NCI-H526 treated with DMSO at 0.1 percent for 48 hours (cell line): ENCODE measurements around the gene BTBD9.
"Not testable (repeated sequence)": the region's sequence is repeated elsewhere in the genome, so short reads cannot be mapped to it uniquely, and the experiment has no call there.

Source experiments
- DNase-seq: peaks from one replicate; lab custom pipeline; 2025; lab: John Stamatoyannopoulos, UW

BTBD9 gene

DNA sequence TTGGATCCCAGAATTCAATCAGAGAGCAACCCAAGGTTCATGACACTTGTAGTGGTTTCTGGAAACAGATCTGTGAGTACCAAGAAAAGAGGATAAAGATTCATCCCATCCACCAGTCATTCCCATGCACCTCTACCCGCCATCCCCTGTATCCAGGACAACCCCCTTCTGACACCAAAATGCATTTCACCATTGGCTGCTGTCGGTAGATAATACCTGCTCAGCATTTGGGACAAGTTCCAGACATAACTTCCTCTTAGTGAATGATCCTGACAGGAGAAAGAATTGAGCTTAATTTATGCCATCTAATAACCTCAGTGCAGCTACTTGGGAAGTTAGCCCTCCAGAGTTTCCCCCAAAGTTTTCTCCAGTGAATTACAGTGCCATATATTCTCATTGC is 491.1 kb downstream of the BTBD9 start:
- DNase-seq: no peak

DNA sequence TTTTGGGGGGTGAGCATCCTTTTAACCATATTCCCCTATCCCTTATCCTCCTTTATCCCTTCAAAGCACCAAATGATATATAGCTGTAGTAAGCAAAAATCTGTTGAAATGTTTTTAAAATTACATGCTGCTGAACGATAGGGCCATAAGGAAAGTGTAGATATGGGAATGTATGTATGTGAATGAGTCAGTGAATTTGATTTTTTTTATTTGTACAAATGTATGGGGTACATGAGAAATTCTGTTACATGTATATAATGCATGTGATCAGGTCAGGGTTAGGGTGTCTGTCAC is 493.0 kb downstream of the BTBD9 start:
- DNase-seq: no peak

- no peak for DNase-seq
Observed at GRCh38 chr6:38146021-38146733, 493.6 kb downstream of the BTBD9 start.

DNA sequence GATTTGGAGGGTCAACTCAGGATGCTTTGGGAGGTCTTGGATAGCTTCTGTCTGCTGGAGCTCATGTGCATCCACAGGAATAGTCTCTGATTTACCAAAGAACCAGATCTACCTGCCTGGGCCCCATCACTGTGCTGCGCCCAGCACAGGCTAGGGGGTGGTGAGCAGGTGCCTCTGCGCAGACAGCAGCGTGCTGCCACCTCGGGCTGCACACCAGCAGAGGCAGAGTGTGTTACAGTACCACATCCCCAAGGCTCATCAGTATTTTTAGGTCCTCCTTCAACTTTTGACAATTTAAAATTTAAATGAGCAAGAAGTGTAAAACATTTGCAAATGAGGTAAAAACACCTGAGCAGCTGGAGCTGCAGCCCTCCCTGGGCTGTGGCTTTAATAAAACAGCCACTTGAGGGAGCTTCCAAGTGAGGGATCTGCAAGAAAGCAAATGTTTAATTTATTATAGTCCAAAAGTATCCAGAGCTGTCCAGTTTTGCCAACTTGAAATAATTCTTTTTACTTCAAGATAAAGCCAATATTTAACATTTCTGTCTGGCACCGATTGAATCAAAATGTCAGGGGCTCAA is 495.3 kb downstream of the BTBD9 start:
- peak; percentile 39 for DNase-seq

GRCh38 chr6:38143191-38144150 is 496.3 kb downstream of the BTBD9 start:
- DNase-seq: peak; percentile 94

GRCh38 chr6:38142178-38142902 is 497.4 kb downstream of the BTBD9 start:
- DNase-seq: no peak

DNA sequence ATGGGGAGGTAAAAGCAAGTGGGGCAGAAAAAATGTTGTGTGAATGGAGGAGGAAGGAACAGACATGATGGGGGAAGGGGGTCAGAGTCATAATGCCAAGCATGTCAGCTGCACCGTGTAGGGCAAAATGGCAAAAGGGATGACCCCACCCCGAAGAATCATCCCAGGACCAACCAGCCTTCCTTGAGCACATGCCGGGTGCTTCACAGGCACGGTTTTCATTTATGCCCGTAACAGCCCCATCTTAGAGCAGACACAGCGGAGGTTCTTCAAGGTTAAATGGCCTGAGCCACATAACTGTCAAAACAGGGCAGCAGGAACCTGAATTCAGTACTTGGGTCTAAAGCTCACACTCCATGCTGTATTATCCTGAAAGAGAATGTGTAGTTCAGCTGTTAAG is 498.0 kb downstream of the BTBD9 start:
- no peak for DNase-seq

- no peak for DNase-seq
Observed at GRCh38 chr6:38141085-38141484, 498.6 kb downstream of the BTBD9 start.

GRCh38 chr6:38138374-38138773 is 501.4 kb downstream of the BTBD9 start:
- no peak for DNase-seq

DNA sequence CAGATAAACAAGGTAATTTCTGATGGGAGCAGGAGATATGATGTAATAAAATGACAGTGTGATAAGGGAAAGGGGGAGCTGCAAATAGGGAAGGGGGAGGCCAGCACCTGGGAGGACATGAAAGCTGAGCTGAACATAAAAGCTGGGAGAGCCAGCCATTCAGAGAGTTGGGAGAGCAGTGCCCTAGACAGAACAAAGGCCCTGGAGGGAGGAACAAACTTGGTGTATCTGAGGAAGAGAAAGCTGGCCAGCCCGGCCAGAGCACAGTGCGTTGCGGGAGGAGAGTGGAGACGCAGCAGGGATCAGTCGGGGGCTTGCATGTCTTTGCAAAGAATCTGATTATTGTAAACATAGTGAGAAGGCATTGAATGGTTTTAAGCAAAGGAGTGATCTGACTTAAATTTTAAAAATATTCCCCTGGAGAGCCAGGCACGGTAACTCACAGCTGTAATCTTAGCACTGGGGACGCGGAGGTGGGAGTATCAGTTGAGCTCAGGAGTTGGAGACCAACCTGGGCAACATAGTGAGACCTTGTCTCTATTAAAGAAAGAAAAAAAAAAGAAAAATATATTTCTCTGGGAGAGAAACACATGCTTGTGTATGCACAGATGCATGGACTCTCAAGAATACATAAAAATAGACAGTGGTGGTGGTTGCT is 502.0 kb downstream of the BTBD9 start:
- DNase-seq: no peak

DNA sequence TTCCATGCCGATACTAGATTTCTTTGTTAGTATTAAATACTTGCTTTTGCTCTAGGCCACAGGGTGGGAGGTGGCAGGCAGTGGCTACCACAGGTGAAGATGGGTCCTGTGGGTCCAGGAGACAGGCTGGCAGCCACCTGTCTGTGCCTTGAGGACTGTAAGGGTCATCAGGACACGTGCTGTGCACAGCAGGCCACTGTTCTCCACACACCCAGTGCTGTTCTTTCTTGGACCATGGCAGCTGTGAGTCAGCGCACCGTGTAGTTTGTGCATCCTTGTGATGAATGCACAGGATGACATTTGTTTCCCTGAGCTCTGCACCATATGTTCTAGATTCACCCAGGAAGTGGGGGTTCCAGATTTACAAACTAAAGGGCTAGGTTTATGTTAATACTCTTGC is 503.2 kb downstream of the BTBD9 start:
- DNase-seq: no peak

GRCh38 chr6:38134704-38135088 is 505.0 kb downstream of the BTBD9 start:
- DNase-seq: no peak

DNA sequence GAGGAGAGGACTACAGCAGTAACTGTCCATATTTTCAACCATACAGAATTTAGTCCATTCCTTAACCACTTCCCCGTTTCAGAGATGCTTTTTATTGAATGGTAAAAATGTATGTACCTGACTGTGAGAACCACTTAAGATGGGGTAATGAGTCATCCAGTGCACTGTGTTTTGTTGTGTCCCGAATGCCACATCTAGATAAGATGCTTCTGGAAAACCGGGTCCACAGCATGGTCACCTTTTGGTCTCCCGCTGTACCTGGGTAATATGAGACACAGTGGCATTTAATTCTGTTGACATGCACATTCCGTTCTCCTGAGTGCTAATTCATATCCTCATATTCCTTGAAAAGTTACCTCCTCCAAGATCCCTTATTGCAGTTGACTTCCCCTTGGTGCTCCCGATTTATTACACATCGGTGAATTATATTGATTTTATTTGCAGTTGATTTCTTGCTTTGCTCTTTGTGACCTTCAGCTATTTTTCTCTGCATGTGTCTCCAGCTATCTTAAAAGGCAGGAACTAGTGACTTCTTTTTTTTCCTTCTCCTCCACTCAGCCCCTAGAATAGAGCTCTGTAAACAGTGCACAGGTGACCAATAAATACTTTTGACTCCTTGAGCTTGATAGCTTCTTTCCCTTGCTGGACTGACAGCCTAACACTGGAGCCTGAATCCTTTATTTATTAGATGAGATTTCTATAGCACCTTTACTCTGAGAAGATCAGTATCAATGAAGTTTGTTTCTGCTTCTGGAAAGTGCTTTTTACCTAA is 505.6 kb downstream of the BTBD9 start:
- no peak for DNase-seq

DNA sequence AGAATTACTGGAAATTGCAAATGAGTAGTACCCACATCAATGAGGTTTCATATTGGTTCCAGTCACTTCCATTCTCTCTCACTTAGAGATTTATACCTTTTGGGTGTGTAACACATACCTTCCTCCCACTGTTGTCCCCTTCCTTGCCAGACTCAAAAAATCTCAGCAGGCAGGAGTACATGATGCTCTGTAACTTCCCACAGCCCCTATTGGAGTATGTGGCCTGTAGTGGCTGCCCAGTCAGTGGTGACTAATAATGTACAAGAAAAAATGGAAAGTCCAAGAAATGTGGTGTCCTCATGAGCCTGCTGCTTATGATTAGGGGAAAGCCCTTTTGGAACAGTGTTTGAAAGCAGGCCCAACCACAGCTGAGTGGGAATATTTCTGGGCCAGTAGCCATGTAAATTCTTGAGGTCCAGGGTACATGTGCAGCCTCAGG is 508.2 kb downstream of the BTBD9 start:
- no peak for DNase-seq

- no peak for DNase-seq
Observed at GRCh38 chr6:38127284-38127683, 512.4 kb downstream of the BTBD9 start.

DNA sequence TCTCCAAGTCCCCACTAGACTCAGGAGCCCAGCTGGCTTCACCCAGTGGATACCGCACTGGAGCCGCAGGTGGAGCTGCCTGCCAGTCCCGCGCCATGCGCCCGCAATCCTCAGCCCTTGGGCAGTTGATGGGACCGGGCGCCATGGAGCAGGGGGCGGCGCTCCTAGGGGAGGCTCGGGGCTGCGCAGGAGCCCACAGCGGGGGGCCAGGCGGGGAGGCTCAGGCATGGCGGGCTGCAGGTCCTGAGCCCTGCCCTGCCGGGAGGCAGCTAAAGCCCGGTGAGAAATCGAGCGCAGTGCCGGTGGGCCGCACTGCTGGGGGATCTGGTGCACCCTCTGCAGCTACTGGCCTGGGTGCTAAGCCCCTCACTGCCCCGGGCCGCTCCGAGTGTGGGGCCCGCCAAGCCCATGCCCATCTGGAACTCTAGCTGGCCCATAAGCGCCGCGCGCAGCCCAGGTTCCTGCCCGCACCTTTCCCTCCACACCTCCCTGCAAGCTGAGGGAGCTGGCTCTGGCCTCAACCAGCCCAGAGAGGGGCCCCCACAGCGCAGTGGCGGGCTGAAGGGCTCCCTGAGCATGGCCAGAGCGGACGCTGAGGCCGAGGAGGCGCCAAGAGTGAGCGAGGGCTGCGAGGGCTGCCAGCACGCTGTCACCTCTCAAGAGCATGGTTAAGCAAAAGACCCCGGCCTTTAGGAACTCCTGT is 515.4 kb downstream of the BTBD9 start:
- DNase-seq: not testable (repeated sequence)

DNA sequence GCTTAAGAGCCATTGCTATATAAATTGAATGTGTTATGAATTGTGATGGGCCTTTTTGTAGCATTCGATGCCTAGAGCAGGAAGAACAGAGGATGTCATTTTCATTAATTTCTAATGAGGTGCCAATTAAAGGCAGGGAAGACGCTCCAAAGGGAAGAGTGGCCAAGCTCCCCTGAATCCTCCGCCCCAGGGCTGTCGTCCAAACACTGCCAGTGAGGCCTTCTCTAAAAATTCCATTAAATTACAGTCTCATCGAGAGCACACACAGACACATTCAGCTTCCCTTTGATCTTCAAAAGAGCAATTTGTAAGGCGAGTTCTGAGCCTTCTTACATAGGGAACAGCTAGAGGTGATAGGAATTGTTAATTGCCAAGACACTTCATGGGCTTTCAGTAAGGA is 520.2 kb downstream of the BTBD9 start:
- no peak for DNase-seq

DNA sequence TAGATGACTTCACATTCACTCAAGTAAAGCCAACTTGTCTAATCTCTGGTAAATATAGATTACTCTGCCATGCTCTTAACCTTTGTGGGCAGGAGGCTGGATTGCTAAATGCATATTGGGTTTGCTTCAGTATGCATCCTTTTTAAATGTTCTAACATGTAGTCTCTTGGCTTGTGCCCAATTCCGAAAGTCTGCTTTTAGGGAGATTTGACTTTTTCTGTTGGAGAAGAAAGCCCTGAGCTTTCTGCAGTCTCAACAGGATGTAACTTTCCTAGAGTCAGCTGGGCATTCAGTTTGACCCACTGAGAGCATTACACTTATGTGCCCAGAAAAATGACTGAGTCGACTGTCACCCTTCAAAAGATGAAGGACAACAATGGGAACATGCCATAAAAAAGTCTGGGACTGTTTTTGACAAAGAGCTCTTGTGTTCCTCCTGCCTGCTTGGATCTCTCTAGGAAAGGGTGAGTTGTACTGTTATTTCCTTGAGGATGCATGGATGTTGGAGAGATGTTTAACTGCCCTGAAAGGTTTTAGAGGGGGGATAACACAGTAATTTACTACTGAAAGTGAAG is 520.9 kb downstream of the BTBD9 start:
- DNase-seq: no peak
